Measurements from ENCODE around the gene ORAI3.
A peak's percentile ranks its signal among the peaks of the same experiment; 100 is the strongest.

ORAI3 gene

GRCh38 chr16:30996985-30997724 lies 48.3 kb downstream of the ORAI3 start:
- Mint-ChIP-seq H3K4me3 (peak overlapping the region; percentile 84), H3K27me3 (no peaks in the 10 kb centered on the region), H3K4me1 (ENCODE audit: low read depth) (peaks cover 8% of the 10 kb centered on the region), H3K9me3 (no peaks in the 10 kb centered on the region), H3K27ac (no peak overlapping the region), H3K36me3 (ENCODE audit: low read depth) (no peaks in the 10 kb centered on the region)

GRCh38 chr16:30997725-30998711 lies 49.1 kb downstream of the ORAI3 start:
- H3K4me3 Mint-ChIP-seq = peak overlapping the region; percentile 10
- H3K9me3 Mint-ChIP-seq = no peaks in the 10 kb centered on the region
- peaks cover 8% of the 10 kb centered on the region for H3K4me1 Mint-ChIP-seq (ENCODE audit: low read depth)
- no peaks in the 10 kb centered on the region for H3K27me3 Mint-ChIP-seq
- no peaks in the 10 kb centered on the region for H3K36me3 Mint-ChIP-seq (ENCODE audit: low read depth)
- H3K27ac Mint-ChIP-seq = no peak overlapping the region

- Mint-ChIP-seq H3K4me3 (no peak overlapping the region), H3K36me3 (ENCODE audit: low read depth) (no peaks in the 10 kb centered on the region), H3K4me1 (ENCODE audit: low read depth) (peaks cover 8% of the 10 kb centered on the region), H3K27me3 (no peaks in the 10 kb centered on the region), H3K9me3 (no peaks in the 10 kb centered on the region), H3K27ac (no peak overlapping the region)
Measured at GRCh38 chr16:30998852-30999761, 50.2 kb downstream of the ORAI3 start.

GRCh38 chr16:31000671-31001382 lies 52.0 kb downstream of the ORAI3 start:
- no peaks in the 10 kb centered on the region for H3K36me3 Mint-ChIP-seq (ENCODE audit: low read depth)
- no peak overlapping the region for H3K27ac Mint-ChIP-seq
- no peaks in the 10 kb centered on the region for H3K27me3 Mint-ChIP-seq
- no peak overlapping the region for H3K4me3 Mint-ChIP-seq
- H3K4me1 Mint-ChIP-seq (ENCODE audit: low read depth) = peaks cover 4% of the 10 kb centered on the region
- no peaks in the 10 kb centered on the region for H3K9me3 Mint-ChIP-seq

- no peaks in the 10 kb centered on the region for H3K36me3 Mint-ChIP-seq (ENCODE audit: low read depth)
Measured at GRCh38 chr16:31001507-31002249, 52.8 kb downstream of the ORAI3 start.

GRCh38 chr16:31002250-31002700 lies 53.4 kb downstream of the ORAI3 start:
- Mint-ChIP-seq H3K36me3 (ENCODE audit: low read depth) (no peaks in the 10 kb centered on the region), H3K9me3 (no peaks in the 10 kb centered on the region), H3K27me3 (no peaks in the 10 kb centered on the region), H3K27ac (no peak overlapping the region), H3K4me1 (ENCODE audit: low read depth) (no peaks in the 10 kb centered on the region), H3K4me3 (no peak overlapping the region)

More at GRCh38 chr16:31001507-31002249, 52.8 kb downstream of the ORAI3 start:
- no peaks in the 10 kb centered on the region for H3K4me1 Mint-ChIP-seq (ENCODE audit: low read depth)
- no peak overlapping the region for H3K4me3 Mint-ChIP-seq
- no peaks in the 10 kb centered on the region for H3K27me3 Mint-ChIP-seq
- H3K9me3 Mint-ChIP-seq = no peaks in the 10 kb centered on the region
- no peak overlapping the region for H3K27ac Mint-ChIP-seq

GRCh38 chr16:31002862-31003341 lies 54.0 kb downstream of the ORAI3 start:
- Mint-ChIP-seq H3K27me3 (no peaks in the 10 kb centered on the region), H3K4me3 (no peak overlapping the region), H3K4me1 (ENCODE audit: low read depth) (no peaks in the 10 kb centered on the region), H3K27ac (no peak overlapping the region), H3K36me3 (ENCODE audit: low read depth) (no peaks in the 10 kb centered on the region), H3K9me3 (no peaks in the 10 kb centered on the region)

- H3K9me3 Mint-ChIP-seq = no peaks in the 10 kb centered on the region
- H3K36me3 Mint-ChIP-seq (ENCODE audit: low read depth) = no peaks in the 10 kb centered on the region
- H3K4me1 Mint-ChIP-seq (ENCODE audit: low read depth) = no peaks in the 10 kb centered on the region
- H3K27me3 Mint-ChIP-seq = no peaks in the 10 kb centered on the region
- H3K27ac Mint-ChIP-seq = no peak overlapping the region
- no peak overlapping the region for H3K4me3 Mint-ChIP-seq
Measured at GRCh38 chr16:31003744-31004143, 54.9 kb downstream of the ORAI3 start.

All from stimulated activated naive CD8-positive, alpha-beta T cell treated with anti-CD3 and anti-CD28 coated beads, Interleukin-15, Interleukin-2, amounts not matched to agents 100 ng/mL and 50 ng/mL, for 24 hours (primary cell).